Parathyroid adenoma (tissue), 2 donors: Measurements from ENCODE around the gene SLC17A3.

ENCODE experiments used
- H2AFZ ChIP-seq: fragments of 300-600 bp; sonication (generic); one replicate; pipeline ENCODE4 v1.7.0; 2017; ENCODE audit warnings: antibody characterized with exemption, mild to moderate bottlenecking
- H3K27ac ChIP-seq: fragments of 300-600 bp; sonication (generic); one replicate; pipeline ENCODE4 v1.7.0; 2017
- H3K27me3 ChIP-seq: fragments of 300-600 bp; sonication (generic); one replicate; pipeline ENCODE4 v1.7.0; 2017; ENCODE audit warnings: low read length; ENCODE audit not compliant: control insufficient read depth, insufficient read depth
- H3K36me3 ChIP-seq: fragments of 300-600 bp; sonication (generic); one replicate; pipeline ENCODE4 v1.7.0; 2017; ENCODE audit warnings: low read length; ENCODE audit not compliant: control insufficient read depth, insufficient read depth
- H3K4me1 ChIP-seq: fragments of 300-600 bp; sonication (generic); one replicate; pipeline ENCODE4 v1.7.0; 2017; ENCODE audit warnings: control low read depth
- H3K4me2 ChIP-seq: fragments of 300-600 bp; sonication (generic); one replicate; pipeline ENCODE4 v1.7.0; 2017; ENCODE audit warnings: low read length
- H3K4me3 ChIP-seq: fragments of 300-600 bp; sonication (generic); one replicate; pipeline ENCODE4 v1.7.0; 2017; ENCODE audit warnings: low read depth, low read length
- H3K79me2 ChIP-seq: fragments of 300-600 bp; sonication (generic); one replicate; pipeline ENCODE4 v1.7.0; 2017; ENCODE audit warnings: control low read depth
- H3K9ac ChIP-seq: fragments of 300-600 bp; sonication (generic); one replicate; pipeline ENCODE4 v1.7.0; 2017; ENCODE audit warnings: mild to moderate bottlenecking
- H3K9me3 ChIP-seq: fragments of 300-600 bp; sonication (generic); one replicate; pipeline ENCODE4 v1.7.0; 2017; ENCODE audit warnings: low read length; ENCODE audit not compliant: control insufficient read depth
- CTCF ChIP-seq: fragments of 300-600 bp; sonication (generic); IDR thresholded peaks from one replicate; pipeline ENCODE4 v1.7.0; 2017; ENCODE audit warnings: antibody characterized with exemption, mild to moderate bottlenecking
- donor health status: primary hyperparathyroidism.

The SLC17A3 gene

GRCh38 chr6:25801436-25801835 lies 72.6 kb downstream of the SLC17A3 start:
- Histone ChIP-seq H3K9me3 (no peaks in the 10 kb centered on the region), H3K36me3 (no peaks in the 10 kb centered on the region), H3K9ac (no peak overlapping the region), H3K4me1 (no peaks in the 10 kb centered on the region), H3K27ac (no peak overlapping the region), H3K27me3 (no peaks in the 10 kb centered on the region), H3K79me2 (no peaks in the 10 kb centered on the region), H3K4me3 (no peak overlapping the region), H3K4me2 (no peak overlapping the region), H2AFZ (no peak overlapping the region)
- no peak for TF ChIP-seq CTCF
